ENCODE data around the gene MGAT5.

MGAT5 gene

DNA sequence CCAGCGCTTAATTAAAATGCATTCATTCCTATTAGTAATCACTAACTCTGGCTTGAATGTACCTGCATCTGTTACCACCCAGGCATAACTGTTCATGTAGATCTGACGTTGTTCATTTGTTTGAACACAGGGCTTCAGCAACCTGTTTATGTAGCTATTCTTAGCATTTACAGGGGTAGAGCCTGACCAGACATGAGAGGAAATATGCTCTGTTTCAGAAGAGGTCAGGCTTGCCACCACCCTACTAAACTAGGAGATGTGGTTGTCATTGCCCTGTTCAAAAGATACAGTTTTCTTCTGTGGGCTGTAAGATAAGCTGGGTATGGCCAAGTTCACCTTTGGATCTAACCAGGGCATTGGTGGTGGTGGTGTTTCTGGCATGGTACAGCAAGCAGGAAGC lies 8.8 kb downstream of the MGAT5 start:
- TF ChIP-seq EGR1 (IDR thresholded peaks at IDR 0.05), result no peak
- no peak for TF ChIP-seq YY1 (IDR thresholded peaks at IDR 0.05; ENCODE audit: low read depth)
- no peak for TF ChIP-seq ZBTB7A (IDR thresholded peaks at IDR 0.05; ENCODE audit: low read depth)
- no peak for TF ChIP-seq RAD21 (IDR thresholded peaks at IDR 0.05; ENCODE audit: low read depth)
- no peak for TF ChIP-seq TCF12 (IDR thresholded peaks at IDR 0.05; ENCODE audit: low read depth)
- TF ChIP-seq TAF1 (IDR thresholded peaks at IDR 0.05; ENCODE audit: low read depth), result no peak
- TF ChIP-seq NFIC (IDR thresholded peaks at IDR 0.05), result no peak
- TF ChIP-seq, protein P1, sequence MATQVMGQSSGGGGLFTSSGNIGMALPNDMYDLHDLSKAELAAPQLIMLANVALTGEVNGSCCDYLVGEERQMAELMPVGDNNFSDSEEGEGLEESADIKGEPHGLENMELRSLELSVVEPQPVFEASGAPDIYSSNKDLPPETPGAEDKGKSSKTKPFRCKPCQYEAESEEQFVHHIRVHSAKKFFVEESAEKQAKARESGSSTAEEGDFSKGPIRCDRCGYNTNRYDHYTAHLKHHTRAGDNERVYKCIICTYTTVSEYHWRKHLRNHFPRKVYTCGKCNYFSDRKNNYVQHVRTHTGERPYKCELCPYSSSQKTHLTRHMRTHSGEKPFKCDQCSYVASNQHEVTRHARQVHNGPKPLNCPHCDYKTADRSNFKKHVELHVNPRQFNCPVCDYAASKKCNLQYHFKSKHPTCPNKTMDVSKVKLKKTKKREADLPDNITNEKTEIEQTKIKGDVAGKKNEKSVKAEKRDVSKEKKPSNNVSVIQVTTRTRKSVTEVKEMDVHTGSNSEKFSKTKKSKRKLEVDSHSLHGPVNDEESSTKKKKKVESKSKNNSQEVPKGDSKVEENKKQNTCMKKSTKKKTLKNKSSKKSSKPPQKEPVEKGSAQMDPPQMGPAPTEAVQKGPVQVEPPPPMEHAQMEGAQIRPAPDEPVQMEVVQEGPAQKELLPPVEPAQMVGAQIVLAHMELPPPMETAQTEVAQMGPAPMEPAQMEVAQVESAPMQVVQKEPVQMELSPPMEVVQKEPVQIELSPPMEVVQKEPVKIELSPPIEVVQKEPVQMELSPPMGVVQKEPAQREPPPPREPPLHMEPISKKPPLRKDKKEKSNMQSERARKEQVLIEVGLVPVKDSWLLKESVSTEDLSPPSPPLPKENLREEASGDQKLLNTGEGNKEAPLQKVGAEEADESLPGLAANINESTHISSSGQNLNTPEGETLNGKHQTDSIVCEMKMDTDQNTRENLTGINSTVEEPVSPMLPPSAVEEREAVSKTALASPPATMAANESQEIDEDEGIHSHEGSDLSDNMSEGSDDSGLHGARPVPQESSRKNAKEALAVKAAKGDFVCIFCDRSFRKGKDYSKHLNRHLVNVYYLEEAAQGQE (IDR thresholded peaks at IDR 0.05; ENCODE audit: low read depth), result no peak
- TF ChIP-seq FOXM1 (IDR thresholded peaks at IDR 0.05; ENCODE audit: borderline replicate concordance, low read depth), result no peak
- TF ChIP-seq CREB1 (IDR thresholded peaks at IDR 0.05; ENCODE audit: low read depth), result no peak

DNA sequence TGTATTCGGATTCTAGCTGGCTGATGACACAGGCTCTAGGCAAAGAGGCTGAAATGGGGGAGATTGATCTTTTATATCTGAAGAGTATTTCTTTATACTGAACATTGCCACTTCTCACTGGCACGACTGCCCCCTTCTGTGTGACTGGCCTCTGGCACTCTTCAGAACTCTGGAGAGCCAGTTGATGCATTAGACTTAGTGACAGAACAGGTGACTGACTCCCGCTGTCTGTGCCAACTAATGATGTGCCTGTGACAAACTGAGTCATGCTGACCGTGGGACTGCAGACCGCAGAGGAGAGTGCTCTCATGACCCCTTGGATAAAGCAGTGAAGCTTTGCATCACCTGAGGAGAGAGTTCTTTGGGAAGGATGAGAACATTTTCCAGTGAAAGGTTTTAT lies 14.4 kb downstream of the MGAT5 start:
- TF ChIP-seq MAX (IDR thresholded peaks at IDR 0.05) (no peak), NFIC (IDR thresholded peaks at IDR 0.05) (no peak), RAD21 (IDR thresholded peaks at IDR 0.05; ENCODE audit: low read depth) (no peak), USF1 (IDR thresholded peaks at IDR 0.05) (no peak), EP300 (IDR thresholded peaks at IDR 0.05; ENCODE audit: borderline replicate concordance) (no peak), YY1 (IDR thresholded peaks at IDR 0.05; ENCODE audit: low read depth) (no peak), TAF1 (IDR thresholded peaks at IDR 0.05; ENCODE audit: low read depth) (no peak)

DNA sequence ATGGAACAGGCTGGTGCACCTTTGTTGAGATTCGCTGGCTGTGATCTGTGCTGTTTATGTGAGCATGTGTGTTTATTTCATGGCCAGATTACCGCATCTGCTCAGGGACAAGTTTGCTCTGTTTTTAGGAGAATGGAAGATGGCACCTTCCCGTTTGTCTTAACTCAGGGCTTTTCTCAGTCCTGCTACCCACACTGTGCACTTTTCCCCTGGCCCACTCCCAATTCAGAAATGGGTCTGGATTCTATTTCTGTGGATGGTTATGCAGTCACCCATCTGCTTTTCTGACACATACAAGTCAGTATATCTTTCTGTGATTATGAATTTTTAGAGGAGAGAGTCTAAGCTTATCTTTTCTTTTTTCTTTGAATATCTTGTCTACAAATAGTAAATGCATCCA lies 15.4 kb downstream of the MGAT5 start:
- TF ChIP-seq, protein P1 (IDR thresholded peaks at IDR 0.05; ENCODE audit: low read depth), result no peak
- TF ChIP-seq TCF12 (IDR thresholded peaks at IDR 0.05; ENCODE audit: low read depth) (no peak), YY1 (IDR thresholded peaks at IDR 0.05; ENCODE audit: low read depth) (no peak), ZBTB7A (IDR thresholded peaks at IDR 0.05; ENCODE audit: low read depth) (no peak), NFIC (IDR thresholded peaks at IDR 0.05) (no peak), CEBPB (IDR thresholded peaks at IDR 0.05) (no peak), EGR1 (IDR thresholded peaks at IDR 0.05) (no peak), FOXM1 (IDR thresholded peaks at IDR 0.05; ENCODE audit: borderline replicate concordance, low read depth) (no peak), TEAD4 (IDR thresholded peaks at IDR 0.05) (no peak), RAD21 (IDR thresholded peaks at IDR 0.05; ENCODE audit: low read depth) (no peak), TAF1 (IDR thresholded peaks at IDR 0.05; ENCODE audit: low read depth) (no peak), USF1 (IDR thresholded peaks at IDR 0.05) (no peak), CREB1 (IDR thresholded peaks at IDR 0.05; ENCODE audit: low read depth) (no peak), MAX (IDR thresholded peaks at IDR 0.05) (no peak)

- TF ChIP-seq TAF1 (IDR thresholded peaks at IDR 0.05; ENCODE audit: low read depth) (no peak), MAX (IDR thresholded peaks at IDR 0.05) (no peak), EGR1 (IDR thresholded peaks at IDR 0.05) (no peak), CREB1 (IDR thresholded peaks at IDR 0.05; ENCODE audit: low read depth) (no peak), CEBPB (IDR thresholded peaks at IDR 0.05) (no peak), TCF12 (IDR thresholded peaks at IDR 0.05; ENCODE audit: low read depth) (no peak)
Observed at GRCh38 chr2:134269972-134270735, 16.3 kb downstream of the MGAT5 start.

- TF ChIP-seq TEAD4 (IDR thresholded peaks at IDR 0.05) (no peak), NFIC (IDR thresholded peaks at IDR 0.05) (no peak), RAD21 (IDR thresholded peaks at IDR 0.05; ENCODE audit: low read depth) (no peak), USF1 (IDR thresholded peaks at IDR 0.05) (no peak), ZBTB7A (IDR thresholded peaks at IDR 0.05; ENCODE audit: low read depth) (no peak), CREB1 (IDR thresholded peaks at IDR 0.05; ENCODE audit: low read depth) (no peak), MAX (IDR thresholded peaks at IDR 0.05) (no peak), TAF1 (IDR thresholded peaks at IDR 0.05; ENCODE audit: low read depth) (no peak), YY1 (IDR thresholded peaks at IDR 0.05; ENCODE audit: low read depth) (no peak), EGR1 (IDR thresholded peaks at IDR 0.05) (no peak)
Observed at GRCh38 chr2:134271758-134272157, 17.9 kb downstream of the MGAT5 start.
